GM21526 (cell line): ENCODE results near the gene MTARC2.

Source experiments
- ATAC-seq: cut with Tn5 transposase; IDR thresholded peaks from one replicate; pipeline ENCODE4 v1.9.1; 2021; ENCODE audit warnings: moderate library complexity; ENCODE audit not compliant: unreplicated experiment, low FRiP score

Gene MTARC2

GRCh38 chr1:220797044-220797443 lies 48.9 kb downstream of the MTARC2 start:
- no peak for ATAC-seq

- ATAC-seq, result no peak
These were observed 49.4 kb downstream of the MTARC2 start for GRCh38 chr1:220797553-220797952.

GRCh38 chr1:220798338-220798737 lies 50.2 kb downstream of the MTARC2 start:
- ATAC-seq, result no peak

GRCh38 chr1:220800262-220800661 lies 52.1 kb downstream of the MTARC2 start:
- no peak for ATAC-seq

- ATAC-seq, result peak; percentile 65
These were observed 55.5 kb downstream of the MTARC2 start for GRCh38 chr1:220803401-220804201.

- ATAC-seq, result no peak
These were observed 56.1 kb downstream of the MTARC2 start for GRCh38 chr1:220804202-220804586.

GRCh38 chr1:220806408-220806807 lies 58.3 kb downstream of the MTARC2 start:
- no peak for ATAC-seq

- no peak for ATAC-seq
These were observed 59.6 kb downstream of the MTARC2 start for GRCh38 chr1:220807726-220808125.

- no peak for ATAC-seq
These were observed 60.4 kb downstream of the MTARC2 start for GRCh38 chr1:220808345-220809186.

- no peak for ATAC-seq
These were observed 61.0 kb downstream of the MTARC2 start for GRCh38 chr1:220809187-220809550.

GRCh38 chr1:220809704-220810103 lies 61.6 kb downstream of the MTARC2 start:
- peak; percentile 9 for ATAC-seq

GRCh38 chr1:220810179-220810653 lies 62.1 kb downstream of the MTARC2 start:
- peak; percentile 97 for ATAC-seq

- no peak for ATAC-seq
These were observed 62.8 kb downstream of the MTARC2 start for GRCh38 chr1:220810963-220811362.

GRCh38 chr1:220811695-220812094 lies 63.6 kb downstream of the MTARC2 start:
- ATAC-seq, result no peak

- no peak for ATAC-seq
These were observed 64.2 kb downstream of the MTARC2 start for GRCh38 chr1:220812308-220812707.

GRCh38 chr1:220813013-220813412 lies 64.9 kb downstream of the MTARC2 start:
- no peak for ATAC-seq

GRCh38 chr1:220815409-220815808 lies 67.3 kb downstream of the MTARC2 start:
- no peak for ATAC-seq

- no peak for ATAC-seq
These were observed 69.8 kb downstream of the MTARC2 start for GRCh38 chr1:220817907-220818306.

GRCh38 chr1:220818421-220819173 lies 70.5 kb downstream of the MTARC2 start:
- ATAC-seq, result no peak

- ATAC-seq, result no peak
These were observed 71.4 kb downstream of the MTARC2 start for GRCh38 chr1:220819467-220820026.
